Panc1 (cell line): ENCODE results near the gene EXOSC7. TPM values are rescaled to one million over a fixed set of nuclear protein-coding genes. Genes with fewer than 3 reads are reported as not detected.

Experiments used
- total RNA-seq: library from RNA; stranded (reverse); gene quantifications from one replicate; pipeline ENCODE4 v1.2.1, GENCODE V29; 2021; ENCODE audit not compliant: unreplicated experiment

The EXOSC7 gene
- total RNA-seq, 1 experiment from 2014 or later = 38.4 TPM

Other genes starting within 250 kb of the EXOSC7 start
- gene ZNF501, start 246.6 kb upstream of the EXOSC7 start, total RNA-seq = 0.15 TPM
- 17.5 TPM for gene KIAA1143, start 214.6 kb upstream of the EXOSC7 start, total RNA-seq
- 12.2 TPM for gene KIF15, start 214.4 kb upstream of the EXOSC7 start, total RNA-seq
- 12.7 TPM for gene TMEM42, start 114.3 kb upstream of the EXOSC7 start, total RNA-seq
- gene TGM4, start 101.6 kb upstream of the EXOSC7 start, total RNA-seq = 0.46 TPM
- gene ZDHHC3, start 70 bp upstream of the EXOSC7 start, total RNA-seq = 49.5 TPM
- not detected for gene CLEC3B, start 50.1 kb downstream of the EXOSC7 start, total RNA-seq
- 47.8 TPM for gene CDCP1, start 170.1 kb downstream of the EXOSC7 start, total RNA-seq